Heart right ventricle (tissue), 16 donors: ENCODE measurements around the gene SPRYD4. TPM values are rescaled to one million over a fixed set of nuclear protein-coding genes. Genes with fewer than 3 reads are reported as not detected.
"Not testable (repeated sequence)": the region's sequence is repeated elsewhere in the genome, so short reads cannot be mapped to it uniquely, and the experiment has no call there.

Source experiments
- ATAC-seq, 8 donors: fragments of 200-7000 bp; cut with Tn5 transposase; one replicate each; pipeline ENCODE4 v1.9.1; 2020; ENCODE audit warnings: mild to moderate bottlenecking in 8 of 8, moderate library complexity in 8 of 8, moderate number of reproducible peaks in 1 of 8
- DNase-seq, 2 donors: peaks; one replicate each; pipeline ENCODE4 v3.0.0-alpha.2; 2020
- H3K27ac ChIP-seq, 10 donors: fragments of 200-600 bp; sonication (generic) in 2 of 10; one replicate each; pipeline versions ENCODE4 v1.5.0 to v1.8.0; 2020 to 2022; ENCODE audit warnings: mild to moderate bottlenecking in 3 of 10
- H3K27me3 ChIP-seq, 7 donors: fragments of 200-600 bp; one replicate each; pipeline ENCODE4 v1.8.0; 2021 to 2022; ENCODE audit warnings: mild to moderate bottlenecking in 2 of 7
- H3K36me3 ChIP-seq, 9 donors: fragments of 200-600 bp; sonication (generic) in 1 of 9; one replicate each; pipeline versions ENCODE4 v1.5.0 to v1.8.0; 2020 to 2022; ENCODE audit warnings: mild to moderate bottlenecking in 2 of 9
- H3K4me1 ChIP-seq, 9 donors: fragments of 200-600 bp; sonication (generic) in 1 of 9; one replicate each; pipeline versions ENCODE4 v1.5.0 to v1.8.0; 2020 to 2022; ENCODE audit warnings: mild to moderate bottlenecking in 4 of 9
- H3K4me3 ChIP-seq, 10 donors: fragments of 200-600 bp; sonication (generic) in 2 of 10; one replicate each; pipeline versions ENCODE4 v1.5.0 to v1.8.0; 2020 to 2022; ENCODE audit warnings: mild to moderate bottlenecking in 7 of 10, moderate library complexity in 2 of 10
- H3K9me3 ChIP-seq, 11 donors: fragments of 200-600 bp in 10 of 11; sonication (generic) in 2 of 11; one replicate each; pipeline versions ENCODE4 v1.5.0 to v1.8.0; 2013 to 2022; ENCODE audit warnings: mild to moderate bottlenecking in 2 of 11, control low read depth in 1 of 11, moderate library complexity in 1 of 11
- CTCF ChIP-seq, 9 donors: fragments of 200-600 bp; sonication (generic) in 2 of 9; IDR thresholded peaks; one replicate each; pipeline versions ENCODE4 v1.5.0 to v1.8.0; 2021 to 2022; ENCODE audit warnings: antibody characterized with exemption in 9 of 9, mild to moderate bottlenecking in 5 of 9, moderate library complexity in 1 of 9
- WGBS, 2 donors: extraction: QIAGEN DNeasy Blood & Tissue Kit; methylation state at CpG; one replicate each; pipeline ENCODE4 v1.1.7; 2013; ENCODE audit warnings: inconsistent platforms in 1 of 2; 5-methylcytosine and 5-hydroxymethylcytosine counted together
- intact Hi-C, 10 donors: fragments of 100-400 bp; cut with DNase I; formaldehyde crosslinking; loops; one replicate each; pipeline versions ENCODE4 v1.11.1 to v1.14.2; 2022
- polyA plus RNA-seq, 2 donors: library from polyadenylated mRNA; stranded (reverse); fragments of 200-250 nt; gene quantifications; one replicate each; pipeline ENCODE4 v1.2.3, GENCODE V29; 2013
- total RNA-seq, 10 donors: library from RNA; stranded (reverse); fragmentation: NEBNext Ultra II Directional in 3 of 10; extraction: Animal tissue kit (Norgen Biotek cat#: 25700) in 3 of 10; gene quantifications; one replicate each; pipeline versions ENCODE4 v1.2.1 to v1.2.4, GENCODE V29; 2021 to 2023
- donor health status: Arrhythmogenic right ventricular cardiomyopathy.
- donor health status: ischemic (EF 13 %, LVEDD 7.1; RV severe dilation, severe dysfunction).
- donor health status: healthy with polysubstance abuse.
- donor health status: DM: no; HTN: yes; CAD: no.
- donor health status: DM: no; HTN: no; CAD: no.
- donor health status: ischemic (EF 25% LVEDD 6.9; RV normal size, moderate dysfunction).
- donor health status: ischemic (EF 25% LVEDD 5.7; RV mildly dilated, moderate dysfunction).
- donor health status: healthy.
- donor health status: DM: yes; HTN: yes; CAD: no.
- donor health status: Ischemic cardiomyopathy.
- donor health status: ischemic (EF 35%, LVEDD 5.7; RV mildly dilated, moderate dysfunction).
- donor health status: nonischemic (EF 11% LVEDD 7.7; RV severe dilation, severe dysfunction).
- donor health status: DM: yes; HTN: yes; CAD: no.
- donor health status: PGD.
- donor health status: ischemic (EF 29% LVEDD 5.4; RV normal size, mild dysfunction).
- donor health status: nonischemic (EF 23%, LVEDD 6.1; RV moderate dilation, normal function).

The SPRYD4 gene
- total and polyA plus RNA-seq, 12 donors: 1.9 to 5.0 (median 4.1) TPM

GRCh38 chr12:56496704-56497103 is 28.3 kb downstream of the SPRYD4 start:
- Histone ChIP-seq H3K4me3 (peak overlapping the region in 2 of 10 donors; percentile 12 to 20), H3K27me3 (peaks cover 0 to 11% (median 0%) of the 10 kb centered on the region in 7 donors)
- TF ChIP-seq CTCF (IDR thresholded peaks at IDR 0.05): peak in 8 of 9 donors; percentile 27 to 59 (median 44)
- ATAC-seq, H3K36me3 ChIP-seq, H3K4me1 ChIP-seq, H3K9me3 ChIP-seq, intact Hi-C loops, H3K27ac ChIP-seq: not testable (repeated sequence)
- 9% methylated on average over 17 of the region's 17 CpGs for WGBS, 2 donors
- peak; percentile 50 to 71 for DNase-seq

GRCh38 chr12:56498126-56498902 is 29.9 kb downstream of the SPRYD4 start:
- H3K4me3 ChIP-seq, ATAC-seq, H3K9me3 ChIP-seq, H3K27ac ChIP-seq, intact Hi-C loops, H3K27me3 ChIP-seq, H3K4me1 ChIP-seq, DNase-seq, H3K36me3 ChIP-seq: not testable (repeated sequence)
- WGBS, 2 donors: 86 to 87% methylated on average over 14 of the region's 14 CpGs

GRCh38 chr12:56499452-56499851 is 31.1 kb downstream of the SPRYD4 start:
- intact Hi-C loops, H3K27me3 ChIP-seq, H3K4me1 ChIP-seq, DNase-seq, ATAC-seq, H3K36me3 ChIP-seq, H3K4me3 ChIP-seq, H3K27ac ChIP-seq, H3K9me3 ChIP-seq: not testable (repeated sequence)
- WGBS, 2 donors: 80% methylated on average over 9 of the region's 9 CpGs

GRCh38 chr12:56499879-56500278 is 31.5 kb downstream of the SPRYD4 start:
- ATAC-seq, H3K4me3 ChIP-seq, H3K9me3 ChIP-seq, H3K36me3 ChIP-seq, DNase-seq, H3K27ac ChIP-seq, H3K4me1 ChIP-seq, intact Hi-C loops, H3K27me3 ChIP-seq: not testable (repeated sequence)
- 75 to 82% methylated on average over 13 of the region's 13 CpGs for WGBS, 2 donors

GRCh38 chr12:56510786-56511185 is 42.4 kb downstream of the SPRYD4 start:
- DNase-seq: no peak
- ATAC-seq: no peak
- intact Hi-C loops: loop anchor here in 3 of 10 donors (5.0 to 10.0 kb wide), 4 partner anchors 62 to 124 kb away; partner anchors contain the start of gene BAZ2A (in 2 of the 3)
- no peaks in the 10 kb centered on the region for H3K27me3 ChIP-seq
- no peaks in the 10 kb centered on the region for H3K36me3 ChIP-seq
- 92 to 93% methylated on average over 16 of the region's 16 CpGs for WGBS, 2 donors
- peaks cover 0 to 7% (median 0%) of the 10 kb centered on the region in 9 donors for H3K4me1 ChIP-seq
- no peak overlapping the region for H3K27ac ChIP-seq
- TF ChIP-seq CTCF (IDR thresholded peaks at IDR 0.05): no peak
- H3K4me3 ChIP-seq: no peak overlapping the region
- no peaks in the 10 kb centered on the region for H3K9me3 ChIP-seq

GRCh38 chr12:56514014-56514318 is 45.6 kb downstream of the SPRYD4 start:
- Histone ChIP-seq H3K27ac (peak overlapping the region in 1 of 10 donors; percentile 55), H3K4me1 (peaks cover 0 to 17% (median 7%) of the 10 kb centered on the region in 9 donors)
- H3K9me3 ChIP-seq, H3K27me3 ChIP-seq, H3K4me3 ChIP-seq, DNase-seq, H3K36me3 ChIP-seq: not testable (repeated sequence)
- WGBS, 2 donors: 56 to 63% methylated on average over 4 of the region's 4 CpGs
- ATAC-seq: peak in 5 of 8 donors; percentile 11 to 53 (median 29)
- intact Hi-C loops: loop anchor here in 6 of 10 donors (1.0 to 10.0 kb wide), 6 partner anchors 57 to 121 kb away; partner anchors contain the start of gene BAZ2A (in 2 of the 6)
